Ovary (tissue), 9 donors: ENCODE results near the gene MSX2. TPM values are rescaled to one million over a fixed set of nuclear protein-coding genes. Genes with fewer than 3 reads are reported as not detected.

Experiments
- DNase-seq, 5 donors: peaks; one replicate each; pipeline ENCODE4 v3.0.0-alpha.2; 2019 to 2020
- H3K27ac ChIP-seq, 2 donors: fragments of 200-600 bp; one replicate each; pipeline versions ENCODE4 v1.5.1 to v1.8.0; 2019 to 2022
- H3K27me3 ChIP-seq: fragments of 200-600 bp; one replicate; pipeline ENCODE4 v1.8.0; 2022
- H3K36me3 ChIP-seq: fragments of 200-600 bp; sonication (generic); one replicate; pipeline ENCODE4 v1.5.1; 2019
- H3K4me1 ChIP-seq: one replicate; pipeline ENCODE4 v1.8.1; 2013; ENCODE audit warnings: mild to moderate bottlenecking, moderate library complexity; ENCODE audit not compliant: insufficient read depth
- H3K4me3 ChIP-seq: fragments of 200-600 bp; sonication (generic); one replicate; pipeline ENCODE4 v1.5.1; 2017
- H3K9me3 ChIP-seq, 2 donors: fragments of 200-600 bp in 1 of 2; sonication (generic) in 1 of 2; one replicate each; pipeline versions ENCODE4 v1.5.1 to v1.8.1; 2013 to 2019; ENCODE audit warnings: mild to moderate bottlenecking in 1 of 2, moderate library complexity in 1 of 2
- EP300 ChIP-seq: sonication (generic); formaldehyde crosslinking; IDR thresholded peaks from one replicate; pipeline ENCODE4 v1.6.1; 2017; ENCODE audit warnings: antibody characterized with exemption
- POLR2A ChIP-seq: fragments of 450-650 bp; IDR thresholded peaks from one replicate; pipeline ENCODE4 v1.6.1; 2017; ENCODE audit warnings: antibody characterized with exemption, mild to moderate bottlenecking, moderate library complexity
- WGBS, 3 donors: extraction: QIAGEN DNeasy Blood & Tissue Kit in 1 of 3; methylation state at CpG; one replicate each; pipeline versions ENCODE4 v1.1.5 to v1.1.7; 2013 to 2017; 5-methylcytosine and 5-hydroxymethylcytosine counted together
- intact Hi-C, 4 donors: fragments of 100-400 bp; cut with DNase I; formaldehyde crosslinking; loops; one replicate each; pipeline versions ENCODE4 v1.11.0 to v1.15.1; 2022 to 2023
- microRNA-seq, 3 donors: library from miRNA; unstranded; fragments of <30 nt; microRNA quantifications; one replicate each; pipeline versions ENCODE4 to v1.2.0, GENCODE V29; 2019 to 2020
- polyA plus RNA-seq, 2 donors: library from polyadenylated mRNA; stranded (reverse); fragments of 200-250 nt in 1 of 2; fragments of 350-450 nt in 1 of 2; fragmentation: Illumina TruSeq in 1 of 2; extraction: RNeasy Lipid Tissue Mini Kit (QIAGEN cat#74804) in 1 of 2; gene quantifications; one replicate each; pipeline ENCODE4 v1.2.3, GENCODE V29; 2013 to 2014
- small RNA-seq: library from RNA; depleted of rRNA; stranded (forward); fragments of <200 nt; gene quantifications from one replicate; pipeline ENCODE3, GENCODE V24; 2016
- total RNA-seq, 7 donors: library from RNA; depleted of rRNA in 2 of 7; stranded (reverse); fragments of >200 nt in 2 of 7; fragmentation: NEBNext Ultra II Directional in 3 of 7; extraction: Animal tissue kit (Norgen Biotek cat#: 25700) in 3 of 7; gene quantifications; one replicate each; pipeline versions ENCODE4 v1.1.0 to v1.2.4, GENCODE V29; 2016 to 2023
- TF ChIP-seq, protein P1 (sequence below), 3 donors: fragments of 450-650 bp in 2 of 3; fragments of 200-600 bp in 1 of 3; IDR thresholded peaks; one replicate each; pipeline versions ENCODE4 v1.5.1 to v1.8.0; 2016 to 2022; ENCODE audit warnings: antibody characterized with exemption in 3 of 3, mild to moderate bottlenecking in 1 of 3
- donor health status: DM: no; HTN: no; CAD: no; lungs with moderate emphysema.
- donor health status: DM: no; HTN: no; CAD: no.
- donor health status: Bipolar disorder and iron deficiency.
- donor health status: DM: yes; HTN: yes; CAD: no.
- donor health status: DM: no; HTN: no; CAD: no.
- donor health status: DM: yes; HTN: yes; CAD: no.

Gene MSX2
- total and polyA plus RNA-seq, 9 donors: 0.24 to 0.83 (median 0.47) TPM; not detected in 3

DNA sequence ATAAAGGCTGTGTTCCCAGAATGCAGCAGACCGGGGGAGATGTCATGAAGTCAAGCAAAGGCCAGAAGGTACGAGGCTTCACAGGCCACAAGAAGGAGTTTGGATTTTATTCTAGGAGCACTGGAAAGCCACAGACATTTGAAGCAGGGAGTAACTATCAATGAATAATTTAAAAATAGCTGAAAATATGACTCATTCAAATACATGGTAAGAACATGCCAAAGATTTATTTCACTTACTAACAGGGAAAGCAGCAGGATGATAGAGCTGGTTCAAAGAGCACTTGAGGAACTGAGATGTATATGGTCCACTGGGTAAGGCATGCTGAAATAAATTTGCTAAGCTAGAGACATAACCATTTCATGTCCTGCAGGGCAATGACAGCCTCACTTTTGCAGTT is 53.2 kb downstream of the MSX2 start:
- H3K27ac ChIP-seq: no peak overlapping the region
- no peaks in the 10 kb centered on the region for H3K4me1 ChIP-seq
- H3K36me3 ChIP-seq: no peaks in the 10 kb centered on the region
- no peaks in the 10 kb centered on the region for H3K9me3 ChIP-seq
- H3K27me3 ChIP-seq: no peaks in the 10 kb centered on the region
- intact Hi-C loops: no loop called here
- WGBS, 3 donors: 39 to 45% (median 45%) methylated on average over 2 of the region's 2 CpGs
- no peak for TF ChIP-seq EP300
- TF ChIP-seq POLR2A: no peak
- TF ChIP-seq, protein P1, sequence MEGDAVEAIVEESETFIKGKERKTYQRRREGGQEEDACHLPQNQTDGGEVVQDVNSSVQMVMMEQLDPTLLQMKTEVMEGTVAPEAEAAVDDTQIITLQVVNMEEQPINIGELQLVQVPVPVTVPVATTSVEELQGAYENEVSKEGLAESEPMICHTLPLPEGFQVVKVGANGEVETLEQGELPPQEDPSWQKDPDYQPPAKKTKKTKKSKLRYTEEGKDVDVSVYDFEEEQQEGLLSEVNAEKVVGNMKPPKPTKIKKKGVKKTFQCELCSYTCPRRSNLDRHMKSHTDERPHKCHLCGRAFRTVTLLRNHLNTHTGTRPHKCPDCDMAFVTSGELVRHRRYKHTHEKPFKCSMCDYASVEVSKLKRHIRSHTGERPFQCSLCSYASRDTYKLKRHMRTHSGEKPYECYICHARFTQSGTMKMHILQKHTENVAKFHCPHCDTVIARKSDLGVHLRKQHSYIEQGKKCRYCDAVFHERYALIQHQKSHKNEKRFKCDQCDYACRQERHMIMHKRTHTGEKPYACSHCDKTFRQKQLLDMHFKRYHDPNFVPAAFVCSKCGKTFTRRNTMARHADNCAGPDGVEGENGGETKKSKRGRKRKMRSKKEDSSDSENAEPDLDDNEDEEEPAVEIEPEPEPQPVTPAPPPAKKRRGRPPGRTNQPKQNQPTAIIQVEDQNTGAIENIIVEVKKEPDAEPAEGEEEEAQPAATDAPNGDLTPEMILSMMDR (IDR thresholded peaks at IDR 0.05): no peak
- no peak for DNase-seq
- no peak overlapping the region for H3K4me3 ChIP-seq

Small RNA genes within 50 kb of the gene (microRNA-seq; reads per million reads assigned to microRNA genes)
- gene MIR4634: 0 reads per million in 3 donors

Small RNA genes within 50 kb of the gene (small RNA-seq; reads per million reads assigned to genes)
- gene MIR4634: not detected
